NCI-H1436 (cell line): Measurements from ENCODE around the gene RPP30.
"Not testable (repeated sequence)": the region's sequence is repeated elsewhere in the genome, so short reads cannot be mapped to it uniquely, and the experiment has no call there.

Experiments
- DNase-seq: peaks from one replicate; lab custom pipeline; 2025; lab: John Stamatoyannopoulos, UW

RPP30 gene

DNA sequence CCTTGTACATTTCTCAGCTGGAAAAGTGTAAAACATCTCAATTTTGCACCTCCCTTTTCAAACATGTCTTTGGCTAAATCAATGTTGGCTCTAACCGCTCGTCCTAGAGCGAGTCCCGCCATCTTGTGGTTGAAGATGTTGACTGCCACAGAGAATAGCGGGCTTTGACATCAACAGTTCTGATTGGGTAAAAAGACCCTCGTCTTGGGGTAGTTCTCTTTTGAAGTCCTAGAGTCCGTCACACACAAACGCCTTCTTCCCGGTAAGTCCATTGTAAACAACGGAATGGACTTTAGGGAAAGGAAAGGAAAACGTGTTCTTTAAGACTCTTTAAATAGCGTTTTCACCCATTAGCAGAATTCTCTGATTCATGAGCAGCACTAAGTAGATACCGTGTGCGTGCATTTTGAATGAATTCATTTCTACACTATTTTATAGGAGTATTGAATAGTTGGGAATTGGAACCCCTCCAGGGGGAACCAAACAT, 452 bp upstream of the RPP30 start:
- DNase-seq, result peak; percentile 60

DNA sequence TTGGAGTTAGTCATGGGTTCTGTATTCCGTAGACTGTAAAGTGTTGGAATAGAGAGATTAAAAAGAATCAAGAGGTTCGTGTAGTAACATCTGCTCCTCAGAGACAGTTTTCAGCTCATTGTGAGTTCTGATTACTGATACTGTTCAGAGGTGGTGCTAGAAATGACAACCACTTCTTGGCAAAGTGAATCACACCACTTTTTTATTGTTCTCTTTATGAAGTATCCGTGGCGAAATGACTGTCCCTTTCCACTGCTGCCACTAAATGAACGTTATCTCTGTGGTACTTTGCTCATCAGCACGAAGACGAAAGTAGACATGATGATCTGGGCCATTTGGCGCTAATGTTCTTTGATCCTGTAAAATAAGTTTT, 860 bp downstream of the RPP30 start:
- no peak for DNase-seq

DNA sequence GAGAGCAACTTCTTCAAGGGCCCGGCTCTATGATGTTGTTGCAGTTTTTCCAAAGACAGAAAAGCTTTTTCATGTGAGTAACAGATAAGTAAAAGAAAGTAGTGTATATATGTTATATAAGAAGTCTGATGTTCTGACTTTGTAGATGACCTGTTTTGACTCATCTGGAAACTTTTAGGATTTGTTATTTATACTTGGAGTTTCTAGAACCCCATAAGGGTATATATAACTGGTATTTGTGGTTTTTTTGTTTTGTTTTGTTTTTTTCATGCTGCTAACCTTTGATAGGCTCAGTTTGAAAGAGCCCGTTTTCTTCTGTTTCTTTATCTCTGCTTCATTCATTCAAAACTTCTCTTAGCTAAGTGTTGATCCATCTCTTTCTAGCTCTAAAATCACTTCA, 7.3 kb downstream of the RPP30 start:
- DNase-seq, result no peak

DNA sequence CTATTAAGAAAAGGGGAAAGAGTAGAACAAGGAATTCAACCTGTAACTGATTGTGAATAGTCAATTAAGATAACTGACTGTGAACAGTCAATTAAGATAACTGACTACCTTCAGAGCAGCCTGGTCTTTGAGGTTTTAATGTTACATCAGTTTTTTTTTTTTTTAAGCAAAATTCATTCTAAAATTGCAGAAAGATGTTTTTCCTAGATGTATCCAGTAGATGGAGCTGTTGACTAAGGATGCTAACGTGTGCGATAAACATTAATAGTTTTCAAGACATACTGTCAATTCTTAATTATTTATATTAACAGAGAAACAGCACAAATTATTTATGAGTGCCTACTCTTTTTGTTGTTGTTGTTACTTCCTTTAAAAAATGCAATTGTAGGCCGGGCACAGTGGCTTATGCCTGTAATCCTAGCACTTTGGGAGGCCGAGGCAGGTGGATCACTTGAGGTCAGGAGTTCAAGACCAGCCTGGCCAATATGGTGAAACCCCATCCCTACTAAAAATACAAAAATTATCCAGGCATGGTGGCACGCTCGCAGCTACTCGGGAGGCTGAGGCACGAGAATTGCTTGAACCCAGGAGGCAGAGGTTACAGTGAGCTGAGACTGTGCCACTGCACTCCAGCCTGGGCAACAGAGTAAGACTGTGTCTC, 8.4 kb downstream of the RPP30 start:
- peak; percentile 14 for DNase-seq

DNA sequence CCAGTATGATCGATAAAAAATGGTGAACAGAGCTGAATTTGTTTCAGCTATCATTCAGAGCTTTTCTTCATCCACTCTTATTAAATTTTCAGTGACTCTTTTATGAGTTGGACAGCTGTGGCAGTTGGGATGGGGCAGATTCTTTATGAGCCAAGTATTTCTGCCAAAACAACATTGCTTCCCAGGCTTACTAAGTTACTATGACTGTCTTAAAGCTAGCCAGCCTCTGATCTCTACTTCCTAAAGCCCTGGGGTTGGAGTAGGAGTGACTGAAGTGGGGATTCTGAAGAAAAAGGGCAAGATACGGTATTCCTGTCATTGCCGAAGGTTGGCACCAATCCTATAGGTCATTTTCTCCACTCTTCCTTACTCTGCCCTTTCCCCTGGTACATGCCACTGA, 12.7 kb downstream of the RPP30 start:
- DNase-seq, result no peak

DNA sequence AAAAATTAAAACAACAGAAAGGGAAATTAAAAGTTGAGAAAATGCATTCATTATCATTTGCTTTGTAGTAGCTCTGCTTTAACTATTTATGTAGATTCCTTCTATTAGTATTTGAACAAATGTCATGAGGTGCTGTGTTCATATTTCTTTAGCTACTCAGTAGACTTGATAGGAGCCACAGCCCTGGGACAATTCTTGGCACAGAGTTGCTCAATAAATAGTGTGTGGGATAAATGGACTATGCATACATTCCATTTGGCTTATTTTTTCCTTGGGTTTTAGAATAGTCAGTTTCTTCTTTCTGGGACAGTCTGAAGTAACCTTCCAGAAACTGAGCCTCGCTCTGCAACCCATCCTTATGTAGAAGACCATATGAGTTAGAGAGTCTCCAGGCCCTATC, 13.4 kb downstream of the RPP30 start:
- DNase-seq, result no peak

DNA sequence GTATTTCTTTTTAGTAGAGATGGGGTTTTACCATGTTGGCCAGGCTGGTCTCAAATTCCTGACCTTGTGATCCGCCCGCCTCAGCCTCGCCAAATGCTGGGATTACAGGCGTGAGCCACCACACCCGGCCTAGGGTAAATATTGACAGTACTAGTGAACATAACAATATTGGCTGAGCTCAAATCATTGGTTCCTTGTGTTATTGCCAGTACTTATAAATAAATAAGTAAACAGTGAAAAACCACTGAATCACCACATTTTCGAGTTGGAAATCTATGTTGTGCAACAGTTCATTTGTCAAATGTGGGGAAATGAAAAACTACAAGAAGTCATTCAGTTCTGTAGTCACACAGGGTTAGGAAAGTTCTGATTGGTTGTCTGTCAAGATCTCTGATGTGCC, 15.8 kb downstream of the RPP30 start:
- DNase-seq, result no peak

DNA sequence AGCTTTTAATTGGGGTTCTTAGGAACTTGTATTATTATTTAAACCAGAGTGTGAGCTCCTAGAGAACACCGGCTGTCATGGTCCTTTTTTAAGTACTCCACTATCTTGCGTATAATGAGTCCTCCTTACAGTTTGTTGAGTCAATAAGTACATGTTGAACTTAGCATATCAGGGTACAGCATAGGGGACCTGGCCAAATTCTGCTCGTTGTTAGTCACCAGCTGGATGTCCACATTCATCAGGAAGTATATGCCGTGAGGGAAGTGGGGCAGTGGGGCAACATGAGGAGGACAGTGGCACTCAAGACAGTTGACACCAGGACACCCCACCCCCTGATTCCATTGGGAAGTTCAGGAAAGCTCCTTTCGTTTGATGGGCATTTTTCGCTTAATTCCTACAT, 16.6 kb downstream of the RPP30 start:
- DNase-seq, result no peak

DNA sequence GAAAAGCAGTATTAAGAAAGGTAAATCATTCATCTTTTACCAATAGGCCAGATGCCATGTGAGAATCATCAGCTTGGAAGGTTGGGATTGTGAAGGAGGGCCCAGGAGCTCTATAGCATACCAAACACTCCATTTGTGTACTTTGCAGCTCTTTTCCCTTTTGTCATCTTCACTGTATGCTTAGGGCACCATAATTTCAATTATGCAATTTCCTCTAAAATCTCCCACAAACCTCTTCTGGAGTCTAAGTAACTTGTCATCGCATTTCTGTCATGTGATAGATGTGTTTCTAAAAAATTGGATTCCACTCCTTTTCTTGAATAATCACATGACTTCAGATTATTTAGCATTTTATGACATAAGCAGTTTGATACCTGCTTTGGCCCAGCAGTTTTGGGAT, 17.9 kb downstream of the RPP30 start:
- DNase-seq, result no peak

DNA sequence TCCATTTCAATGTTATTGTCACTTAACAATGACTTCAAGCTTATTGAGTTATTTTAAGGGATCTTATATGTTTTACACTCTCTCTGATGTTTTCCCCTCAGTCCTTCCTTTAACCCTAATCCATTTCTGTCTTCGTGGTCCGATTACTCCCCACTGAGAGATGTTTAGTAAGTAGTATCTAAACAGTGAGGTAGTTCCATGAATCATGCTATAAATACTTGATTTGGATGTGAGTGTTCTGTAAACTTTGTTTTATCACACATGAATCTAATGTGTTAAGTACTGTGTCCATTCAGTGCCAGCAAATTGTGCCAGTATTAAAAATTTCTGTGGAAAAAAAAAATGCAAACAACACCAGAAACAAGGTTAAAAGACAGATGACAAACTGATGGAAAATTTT, 18.6 kb downstream of the RPP30 start:
- DNase-seq, result no peak

DNA sequence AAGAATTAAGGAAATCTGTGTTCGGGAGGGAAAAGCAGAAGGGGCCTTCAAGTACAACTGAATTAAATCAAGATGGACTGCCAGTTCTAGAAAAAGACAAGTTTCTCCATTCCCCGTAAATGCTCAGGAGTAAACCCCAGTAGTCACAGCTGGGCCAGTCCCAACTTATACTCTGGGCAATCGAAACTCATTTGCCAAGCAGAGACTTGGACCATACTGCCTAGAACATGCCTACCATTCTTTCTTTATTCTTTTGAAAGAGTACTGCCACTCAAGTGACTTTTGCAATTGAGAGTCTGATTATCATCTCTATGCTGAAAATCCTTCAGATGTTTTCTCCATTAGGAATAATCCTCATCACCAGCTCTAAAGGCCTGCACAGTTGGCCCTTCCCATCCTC, 21.4 kb downstream of the RPP30 start:
- DNase-seq, result no peak

DNA sequence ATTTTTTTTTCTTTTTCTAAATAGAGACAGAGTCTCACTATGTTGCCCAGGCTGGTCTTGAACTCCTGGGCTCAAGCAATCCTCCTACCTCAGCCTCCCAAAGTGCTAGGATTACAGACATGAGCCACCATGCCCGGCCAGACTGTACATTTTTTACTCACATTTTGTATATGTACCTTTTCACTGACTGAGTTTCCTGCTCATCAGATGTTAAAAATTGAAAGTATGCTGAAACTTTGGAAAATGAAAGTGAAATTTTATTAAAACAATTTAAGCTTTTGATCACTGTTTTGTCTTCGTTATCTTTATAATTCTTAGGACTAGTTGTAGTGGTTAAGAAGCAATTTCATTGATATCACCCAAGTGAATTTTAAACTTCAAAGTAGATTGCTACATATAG, 25.1 kb downstream of the RPP30 start:
- DNase-seq, result not testable (repeated sequence)

DNA sequence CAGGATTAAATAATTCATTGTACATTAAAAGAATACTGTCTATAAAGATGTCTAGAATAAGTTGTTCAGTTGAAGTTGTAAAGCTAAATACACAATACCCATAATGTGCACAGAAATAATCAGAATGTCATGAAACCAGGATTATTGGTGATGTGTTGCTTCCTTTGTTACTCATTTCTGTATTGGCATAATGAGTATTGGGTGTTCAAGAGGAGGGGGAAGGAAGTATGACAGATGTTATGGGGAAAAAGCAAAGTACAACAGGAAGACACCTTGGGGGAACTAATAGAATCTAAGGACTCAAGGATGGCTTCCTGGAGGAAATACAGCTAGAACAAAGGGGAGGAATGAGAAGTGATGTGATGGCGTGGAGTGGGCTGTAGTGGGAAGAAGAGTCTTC, 34.2 kb downstream of the RPP30 start:
- DNase-seq, result no peak

DNA sequence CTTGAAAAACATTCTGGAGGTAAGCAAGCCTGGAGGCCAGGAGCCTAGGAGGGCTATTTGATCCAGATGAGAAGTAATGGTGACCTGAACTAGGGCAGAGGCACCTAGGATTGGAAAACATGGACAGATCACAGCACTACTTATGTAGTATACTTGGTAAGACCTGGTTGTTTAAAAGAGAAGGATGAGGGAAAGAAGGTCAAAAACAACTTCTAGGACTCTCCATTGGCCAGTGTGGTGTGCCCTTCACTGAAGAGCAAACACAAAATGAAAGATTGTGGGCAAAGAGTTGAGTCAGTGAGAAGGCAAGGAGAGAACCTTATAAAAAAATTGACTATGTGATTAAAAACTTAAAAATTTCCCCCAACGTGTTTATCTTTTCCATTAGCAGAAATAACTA, 34.8 kb downstream of the RPP30 start:
- no peak for DNase-seq

DNA sequence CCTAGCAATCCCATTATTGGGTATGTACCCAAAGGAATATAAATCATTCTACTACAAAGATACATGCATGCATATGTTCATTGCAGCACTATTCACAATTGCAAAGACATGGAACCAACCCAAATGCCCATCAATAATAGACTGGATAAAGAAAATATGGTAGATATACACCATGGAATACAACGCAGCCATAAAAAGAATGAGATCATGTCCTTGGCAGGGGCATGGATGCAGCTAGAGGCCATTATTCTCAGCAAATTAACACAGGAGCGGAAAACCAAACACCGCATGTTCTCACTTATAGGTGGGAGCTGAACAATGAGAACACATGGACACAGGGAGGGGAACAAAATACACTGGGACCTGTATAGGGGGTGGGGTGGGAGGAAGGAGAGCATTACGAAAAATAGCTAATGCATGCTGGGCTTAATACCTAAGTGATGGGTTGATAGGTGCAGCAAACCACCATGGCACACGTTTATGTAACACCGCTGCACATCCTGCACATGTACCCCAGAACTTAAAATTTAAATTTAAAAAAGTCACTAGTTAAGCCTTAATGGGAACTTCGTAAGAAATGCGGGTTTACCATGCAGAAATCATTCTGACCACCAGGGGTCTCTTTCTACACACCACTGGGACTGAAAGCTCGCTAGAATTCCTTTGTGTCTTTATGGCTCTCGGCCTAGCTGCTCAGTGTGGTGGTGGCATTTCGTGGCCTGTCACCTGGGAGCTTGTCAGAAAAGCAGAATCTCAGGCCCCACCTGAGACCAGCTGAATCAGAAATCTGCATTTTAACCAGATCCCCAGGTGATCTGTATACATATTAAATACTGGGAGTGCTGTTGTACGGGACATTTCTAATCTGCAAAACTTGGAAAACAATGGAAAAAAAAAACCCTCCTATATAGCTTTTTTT, 39.6 kb downstream of the RPP30 start:
- peak; percentile 75 for DNase-seq

DNA sequence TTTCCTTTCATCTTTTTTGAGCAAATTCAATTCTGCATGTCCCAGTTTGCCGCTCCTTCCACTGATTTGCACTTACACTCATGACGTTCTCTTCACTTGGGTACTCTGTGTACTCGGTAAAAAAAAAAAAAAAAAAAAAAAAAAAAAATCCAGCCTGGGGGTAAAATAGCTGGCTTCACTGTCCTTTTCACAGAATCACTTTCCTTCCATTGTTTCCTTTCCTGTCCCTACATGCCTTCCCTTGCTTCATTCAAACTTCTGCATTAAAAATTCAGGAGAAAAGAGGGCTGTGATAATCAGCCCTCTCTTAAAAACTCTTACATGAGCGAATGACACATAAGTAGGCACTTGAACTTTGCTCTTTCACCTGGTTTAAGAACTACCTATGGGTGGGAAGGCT, 40.4 kb downstream of the RPP30 start:
- DNase-seq, result no peak

DNA sequence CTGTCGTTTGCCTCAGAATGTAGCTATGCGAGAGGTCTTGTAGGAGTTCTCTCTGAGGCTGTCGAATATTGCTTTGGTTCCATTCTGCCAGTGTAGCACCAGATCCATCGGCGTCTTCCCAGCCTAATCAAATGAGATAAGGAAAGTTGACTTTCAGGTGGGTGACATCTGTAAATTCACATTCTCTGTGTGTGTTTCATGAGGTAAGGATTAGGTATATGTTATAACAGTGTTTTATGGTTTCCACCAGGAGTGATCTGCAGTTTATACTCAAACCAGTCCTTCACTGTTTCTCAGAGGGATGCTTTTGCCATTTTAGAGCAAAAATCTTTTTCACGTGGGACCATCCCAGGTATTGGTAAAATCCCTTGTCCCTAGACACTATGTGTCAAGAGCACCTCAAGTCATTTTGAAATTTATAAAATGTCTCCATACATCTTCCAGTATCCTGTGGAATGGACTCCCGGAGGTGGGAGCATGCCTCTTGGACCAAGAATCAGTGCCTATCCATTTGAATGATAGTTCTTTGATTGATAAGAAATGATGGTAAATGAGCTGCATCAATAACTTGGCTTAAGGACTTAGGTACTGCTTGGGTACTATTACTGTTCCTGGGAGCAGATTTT, 41.2 kb downstream of the RPP30 start:
- DNase-seq, result no peak

DNA sequence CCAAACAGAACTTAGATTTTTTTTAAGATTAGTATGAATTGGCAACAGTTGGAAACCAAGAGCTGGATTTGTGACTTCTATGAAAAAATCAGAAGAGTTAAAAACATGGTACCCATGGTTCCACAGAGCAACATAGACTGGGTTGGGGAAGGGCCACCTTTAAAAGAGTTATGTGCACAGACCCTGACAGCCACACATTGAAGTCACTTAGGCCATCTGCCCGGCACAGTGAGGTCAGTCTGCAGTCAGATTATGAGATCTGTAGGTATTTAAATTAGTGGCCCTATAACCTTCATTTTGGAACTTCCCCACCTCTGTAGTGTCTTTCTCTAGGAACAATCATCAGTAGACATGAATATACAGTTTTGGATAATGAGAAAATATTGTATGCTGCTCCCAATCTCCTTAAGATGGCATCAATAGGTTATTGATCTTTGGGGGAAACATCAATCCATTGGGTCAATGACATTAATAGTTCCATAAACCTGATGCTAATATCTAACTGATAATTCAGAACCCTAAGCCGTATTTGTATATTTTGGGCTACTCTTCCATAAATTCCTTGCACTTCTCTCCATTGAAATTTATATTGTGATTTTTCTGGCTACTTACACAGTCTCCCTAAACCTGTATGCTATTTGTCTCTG, 42.1 kb downstream of the RPP30 start:
- no peak for DNase-seq

DNA sequence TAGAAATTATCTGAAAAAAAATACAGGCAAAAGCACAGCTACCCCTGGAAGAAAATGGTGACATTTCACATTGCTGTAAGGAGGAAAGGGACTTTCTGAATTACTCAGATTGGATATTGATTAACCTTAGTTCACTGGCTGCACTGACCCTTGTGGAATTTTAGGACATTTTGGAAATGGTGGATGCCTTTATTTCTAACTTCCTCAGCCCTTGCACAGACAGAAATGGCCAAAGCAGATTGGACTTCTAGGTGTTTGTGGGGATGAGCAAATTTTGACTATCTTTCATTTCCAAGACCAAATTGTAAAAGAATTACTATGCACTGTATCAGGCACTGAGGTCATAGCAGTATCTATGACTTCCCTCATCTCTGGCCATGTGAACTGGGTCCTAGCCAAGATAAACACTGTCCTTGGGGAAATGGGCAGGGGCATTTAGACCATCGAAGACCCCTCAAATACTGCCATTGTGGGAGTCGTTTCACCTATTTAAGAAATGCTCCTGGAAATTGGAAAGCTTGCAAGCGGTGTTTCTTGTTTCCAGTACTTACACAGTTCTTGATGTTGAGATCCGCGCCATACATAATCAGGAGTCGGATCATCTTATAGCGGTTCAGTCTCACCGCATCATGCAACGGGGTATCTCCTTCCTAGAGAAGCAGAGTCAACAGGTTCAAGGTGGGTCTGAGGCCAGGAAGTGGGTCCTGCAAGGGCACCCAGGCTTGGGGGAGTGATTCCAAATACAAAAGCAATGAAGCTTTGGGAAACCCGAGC, 43.4 kb downstream of the RPP30 start:
- DNase-seq, result no peak

DNA sequence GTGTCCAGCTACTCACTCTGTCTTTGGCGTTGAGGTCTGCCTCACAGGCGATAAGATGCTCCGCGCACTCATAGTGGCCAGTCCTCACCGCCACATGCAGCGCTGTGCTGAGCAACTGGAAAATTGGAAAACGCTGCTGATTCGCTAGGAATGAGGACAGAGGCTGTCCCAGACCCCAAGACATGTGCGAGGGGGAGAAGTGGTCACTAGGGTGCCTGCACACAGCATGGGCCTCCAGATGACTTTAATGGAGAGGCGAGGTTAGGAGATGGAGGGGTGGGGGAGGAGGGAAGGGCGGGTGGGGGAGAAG, 43.9 kb downstream of the RPP30 start:
- no peak for DNase-seq

DNA sequence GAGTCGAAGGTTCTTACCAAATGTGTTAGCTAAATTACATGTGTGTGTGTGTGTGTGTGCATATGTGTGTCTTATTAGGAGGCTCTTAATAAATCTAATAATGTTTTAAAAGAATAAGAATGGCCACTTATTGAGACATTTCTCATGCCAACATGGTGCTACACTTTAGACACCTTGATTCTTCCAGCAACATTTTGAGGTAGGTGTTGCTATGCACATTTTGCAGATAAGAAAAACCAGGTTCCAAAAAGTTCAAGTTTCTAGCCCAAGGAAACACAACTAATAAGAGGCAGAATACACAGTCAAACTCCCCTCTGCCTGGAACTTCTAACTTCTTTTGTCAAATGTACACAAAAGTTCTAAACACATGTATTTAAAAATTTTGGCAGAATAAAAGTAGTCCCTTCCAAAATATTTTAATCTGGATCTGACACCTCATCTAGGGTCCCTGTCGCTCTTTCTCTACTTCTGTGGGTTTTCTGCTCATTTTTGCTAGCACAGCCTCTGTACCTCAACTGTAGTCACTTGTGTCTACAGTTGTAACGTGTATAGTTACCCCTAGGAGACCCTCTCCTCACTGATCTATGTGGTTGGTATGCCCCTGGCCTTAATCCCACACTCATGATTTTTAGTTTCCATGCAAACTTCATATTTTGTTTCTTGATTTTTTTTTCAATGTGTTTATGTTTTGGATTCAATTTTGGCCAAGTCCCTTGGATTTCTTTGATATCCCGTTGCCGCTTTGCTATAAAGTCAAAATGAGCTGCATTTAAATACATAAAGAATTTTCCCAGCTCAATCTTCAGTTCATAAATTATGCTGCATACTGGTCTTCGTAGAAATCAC, 44.8 kb downstream of the RPP30 start:
- no peak for DNase-seq
